ENCODE measurements around the gene HPGDS. TPM values are rescaled to one million over a fixed set of nuclear protein-coding genes. Genes with fewer than 3 reads are reported as not detected.
A peak's percentile ranks its signal among the peaks of the same experiment; 100 is the strongest.

The HPGDS gene
- total RNA-seq, 1 donor from 2014 or later = not detected

- H3K36me3 Mint-ChIP-seq (ENCODE audit: low read depth) = peaks cover 27% of the 10 kb centered on the region
- intact Hi-C loops (cut with micrococcal nuclease) = loop anchor here (1.0 to 10.0 kb wide), 2 partner anchors 342 to 466 kb away; no protein-coding TSS in a partner anchor
- H3K4me3 Mint-ChIP-seq = no peak overlapping the region
- no peak for DNase-seq (ENCODE audit: low spot score)
- no peaks in the 10 kb centered on the region for H3K27me3 Mint-ChIP-seq (ENCODE audit: insufficient read depth)
- no peak overlapping the region for H3K27ac Mint-ChIP-seq
- H3K4me1 Mint-ChIP-seq (ENCODE audit: low read depth) = no peaks in the 10 kb centered on the region
- no peaks in the 10 kb centered on the region for H3K9me3 Mint-ChIP-seq
These were observed 85.8 kb downstream of the HPGDS start for GRCh38 chr4:94256828-94257227.

- Mint-ChIP-seq H3K27me3 (ENCODE audit: insufficient read depth) (no peaks in the 10 kb centered on the region), H3K9me3 (no peaks in the 10 kb centered on the region), H3K27ac (no peak overlapping the region), H3K36me3 (ENCODE audit: low read depth) (peaks cover 26% of the 10 kb centered on the region), H3K4me3 (no peak overlapping the region), H3K4me1 (ENCODE audit: low read depth) (peaks cover under 1% of the 10 kb centered on the region)
- no peak for DNase-seq (ENCODE audit: low spot score)
- intact Hi-C loops (cut with micrococcal nuclease) = loop anchor here (10.0 kb wide), 1 partner anchor 341 kb away; no protein-coding TSS in a partner anchor
These were observed 86.4 kb downstream of the HPGDS start for GRCh38 chr4:94256144-94256783.

- Mint-ChIP-seq H3K9me3 (no peaks in the 10 kb centered on the region), H3K36me3 (ENCODE audit: low read depth) (peaks cover 36% of the 10 kb centered on the region), H3K4me3 (no peak overlapping the region), H3K4me1 (ENCODE audit: low read depth) (peaks cover 6% of the 10 kb centered on the region), H3K27me3 (ENCODE audit: insufficient read depth) (no peaks in the 10 kb centered on the region), H3K27ac (no peak overlapping the region)
- no peak for DNase-seq (ENCODE audit: low spot score)
- intact Hi-C loops (cut with micrococcal nuclease) = loop anchor here (10.0 kb wide), 1 partner anchor 338 kb away; no protein-coding TSS in a partner anchor
These were observed 89.6 kb downstream of the HPGDS start for GRCh38 chr4:94253036-94253435.

- peaks cover 32% of the 10 kb centered on the region for H3K36me3 Mint-ChIP-seq (ENCODE audit: low read depth)
- intact Hi-C loops (cut with micrococcal nuclease) = loop anchor here (10.0 kb wide), 1 partner anchor 336 kb away; no protein-coding TSS in a partner anchor
- peak overlapping the region; percentile 8 for H3K27ac Mint-ChIP-seq
- no peak overlapping the region for H3K4me3 Mint-ChIP-seq
- no peak for DNase-seq (ENCODE audit: low spot score)
- no peaks in the 10 kb centered on the region for H3K27me3 Mint-ChIP-seq (ENCODE audit: insufficient read depth)
- H3K9me3 Mint-ChIP-seq = no peaks in the 10 kb centered on the region
- H3K4me1 Mint-ChIP-seq (ENCODE audit: low read depth) = peaks cover 12% of the 10 kb centered on the region
These were observed 91.5 kb downstream of the HPGDS start for GRCh38 chr4:94251094-94251493.

Other genes with a start within 250 kb of the HPGDS start
- 44.0 and 46.3 TPM in 2 replicates for gene SMARCAD1, start 135.0 kb downstream of the HPGDS start, total RNA-seq
- gene PDLIM5, start 109.1 kb upstream of the HPGDS start, total RNA-seq = 17.8 and 20.6 TPM in 2 replicates